GM21528 (cell line): Measurements from ENCODE around the gene KLF1.
A peak's percentile ranks its signal among the peaks of the same experiment; 100 is the strongest.
"Not testable (repeated sequence)": the region's sequence is repeated elsewhere in the genome, so short reads cannot be mapped to it uniquely, and the experiment has no call there.

ENCODE experiments used
- ATAC-seq: cut with Tn5 transposase; IDR thresholded peaks from one replicate; pipeline ENCODE4 v1.9.1; 2021; ENCODE audit warnings: mild to moderate bottlenecking, moderate library complexity; ENCODE audit not compliant: unreplicated experiment, low FRiP score

Gene KLF1

DNA sequence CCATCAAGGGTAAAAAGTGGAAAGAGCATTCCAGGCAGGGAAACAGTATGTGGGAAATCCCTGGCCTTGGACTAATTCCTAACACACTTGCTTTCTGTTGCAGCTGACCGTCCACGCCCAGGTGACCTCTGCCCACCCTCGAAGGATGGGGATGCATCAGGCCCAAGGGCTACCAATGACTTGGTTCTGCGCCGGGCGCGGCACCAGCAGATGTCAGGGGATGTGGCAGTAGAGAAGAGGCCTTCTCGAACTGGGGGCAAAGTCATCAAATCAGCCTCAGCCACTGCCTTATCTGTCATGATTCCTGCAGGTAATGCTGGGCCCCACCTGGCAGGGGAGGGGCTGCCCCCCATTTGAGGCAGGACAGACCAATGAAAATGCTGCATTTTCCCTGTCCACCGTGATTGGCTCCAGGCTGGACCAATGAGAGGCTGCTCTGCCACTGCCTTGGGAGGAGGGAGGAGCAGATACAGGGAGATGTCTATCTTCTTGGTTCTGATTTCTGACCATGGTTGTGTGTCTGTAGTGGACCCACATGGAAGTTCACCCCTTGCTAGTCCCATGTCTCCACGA, 18.4 kb downstream of the KLF1 start:
- no peak for ATAC-seq

- no peak for ATAC-seq
Observed at GRCh38 chr19:12867120-12868099, 19.6 kb downstream of the KLF1 start.

DNA sequence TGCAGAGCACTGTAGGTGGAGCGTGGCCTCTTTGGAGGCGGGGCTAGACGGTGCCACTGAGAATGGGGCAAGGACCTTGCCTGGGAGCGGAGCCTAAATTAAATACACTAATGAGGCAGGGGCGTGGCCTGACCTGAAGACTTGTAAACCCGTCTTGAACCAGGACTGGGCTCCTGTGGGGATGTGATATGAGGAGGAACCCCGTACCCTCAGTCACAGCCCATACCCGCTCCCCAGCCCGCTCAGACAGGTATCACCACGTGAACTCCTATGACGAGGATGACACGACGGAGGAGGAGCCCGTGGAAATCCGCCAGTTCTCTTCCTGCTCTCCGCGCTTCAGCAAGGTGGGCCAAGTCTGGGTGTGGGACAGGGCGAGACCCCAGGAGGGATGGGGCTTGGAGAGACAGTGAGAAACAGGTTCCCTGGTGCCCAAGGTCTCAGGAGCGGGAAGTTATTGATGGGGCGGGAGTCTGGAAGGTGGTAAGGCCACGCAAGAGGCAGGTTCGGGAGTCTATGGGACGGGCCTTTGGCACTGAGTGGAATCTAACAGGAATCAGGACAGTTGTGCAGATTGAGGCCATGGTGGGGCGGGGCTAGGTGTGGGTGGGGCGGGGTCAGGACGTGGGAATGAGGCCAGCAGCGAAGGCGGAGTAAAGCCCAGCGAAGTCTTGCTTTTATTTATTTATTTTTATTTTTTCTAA, 20.4 kb downstream of the KLF1 start:
- ATAC-seq, result no peak

GRCh38 chr19:12865746-12866415, 21.1 kb downstream of the KLF1 start:
- ATAC-seq, result no peak

DNA sequence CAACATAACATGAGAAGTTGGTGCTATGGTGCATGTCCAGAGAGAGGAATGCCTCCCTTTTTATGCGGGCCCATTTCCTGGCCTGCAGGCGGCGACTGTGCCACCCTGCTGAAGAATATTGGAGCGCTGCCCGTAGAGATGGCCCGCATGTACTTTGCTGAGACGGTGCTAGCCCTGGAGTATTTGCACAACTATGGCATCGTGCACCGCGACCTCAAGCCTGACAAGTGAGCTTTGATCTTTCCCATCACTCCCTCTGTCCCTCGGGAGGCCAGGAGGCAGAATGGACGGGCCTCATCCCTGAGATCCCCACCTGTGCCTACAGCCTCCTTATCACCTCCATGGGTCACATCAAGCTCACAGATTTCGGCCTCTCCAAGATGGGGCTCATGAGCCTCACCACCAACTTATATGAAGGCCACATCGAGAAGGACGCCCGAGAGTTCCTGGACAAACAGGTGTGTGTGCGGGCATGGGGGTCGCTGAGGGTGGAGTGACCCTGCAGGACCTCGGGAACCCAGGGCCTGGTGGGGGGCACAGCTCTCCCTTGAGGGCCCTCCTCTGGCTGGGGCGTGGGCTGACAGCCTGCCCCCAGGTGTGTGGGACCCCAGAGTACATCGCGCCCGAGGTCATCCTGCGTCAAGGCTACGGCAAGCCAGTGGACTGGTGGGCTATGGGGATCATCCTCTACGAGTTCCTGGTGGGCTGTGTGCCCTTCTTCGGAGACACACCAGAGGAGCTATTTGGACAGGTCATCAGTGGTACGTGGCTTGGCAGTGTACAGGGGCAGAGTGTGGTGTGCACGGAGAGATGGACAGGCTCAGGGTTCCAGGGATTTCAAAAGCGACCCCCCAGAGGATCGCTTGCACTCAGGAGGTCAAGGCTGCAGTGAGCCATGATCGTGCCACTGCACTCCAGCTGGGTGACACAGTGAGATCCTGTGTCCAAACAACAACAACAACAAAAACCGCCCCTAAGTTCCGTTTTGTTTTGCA, 22.0 kb downstream of the KLF1 start:
- no peak for ATAC-seq

GRCh38 chr19:12864143-12864542, 22.9 kb downstream of the KLF1 start:
- ATAC-seq, result no peak

DNA sequence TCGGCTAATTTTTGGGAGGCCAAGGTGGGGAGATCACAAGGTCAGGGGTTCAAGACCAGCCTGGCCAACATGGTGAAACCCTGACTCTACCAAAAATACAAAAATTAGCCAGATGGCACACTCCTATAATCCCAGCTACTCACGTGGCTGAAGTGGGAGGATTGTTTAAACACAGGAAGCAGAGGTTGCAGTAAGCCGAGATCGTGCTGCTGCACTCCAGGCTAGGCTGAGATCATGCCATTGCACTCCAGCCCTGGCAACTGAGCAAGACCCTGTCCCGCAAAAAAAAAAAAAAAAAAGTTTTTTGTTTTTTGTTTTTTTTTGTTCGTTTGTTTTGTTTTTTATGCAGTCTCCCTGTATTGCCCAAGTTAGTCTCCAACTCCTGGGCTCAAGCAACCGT, 27.5 kb downstream of the KLF1 start:
- ATAC-seq, result no peak

- ATAC-seq, result no peak
Observed at GRCh38 chr19:12858041-12858928, 28.7 kb downstream of the KLF1 start.

DNA sequence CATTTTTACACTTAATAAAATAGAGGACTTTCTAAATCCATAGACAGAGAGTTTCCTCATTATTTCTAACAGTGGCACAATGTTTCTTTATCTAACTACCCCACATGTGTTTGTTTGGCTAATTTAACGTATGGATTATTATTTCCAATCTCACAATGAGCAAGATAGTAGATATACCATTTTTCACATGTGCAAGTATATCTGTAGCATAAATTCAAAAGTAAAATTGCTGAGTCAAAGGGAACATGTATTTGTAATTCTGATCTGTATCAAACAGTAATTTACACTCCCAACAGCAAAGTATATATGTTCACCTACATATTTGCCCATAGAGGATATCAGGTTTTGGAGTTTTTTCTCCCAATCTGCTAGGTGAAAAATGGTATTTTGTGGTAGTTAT, 30.3 kb downstream of the KLF1 start:
- ATAC-seq, result no peak

DNA sequence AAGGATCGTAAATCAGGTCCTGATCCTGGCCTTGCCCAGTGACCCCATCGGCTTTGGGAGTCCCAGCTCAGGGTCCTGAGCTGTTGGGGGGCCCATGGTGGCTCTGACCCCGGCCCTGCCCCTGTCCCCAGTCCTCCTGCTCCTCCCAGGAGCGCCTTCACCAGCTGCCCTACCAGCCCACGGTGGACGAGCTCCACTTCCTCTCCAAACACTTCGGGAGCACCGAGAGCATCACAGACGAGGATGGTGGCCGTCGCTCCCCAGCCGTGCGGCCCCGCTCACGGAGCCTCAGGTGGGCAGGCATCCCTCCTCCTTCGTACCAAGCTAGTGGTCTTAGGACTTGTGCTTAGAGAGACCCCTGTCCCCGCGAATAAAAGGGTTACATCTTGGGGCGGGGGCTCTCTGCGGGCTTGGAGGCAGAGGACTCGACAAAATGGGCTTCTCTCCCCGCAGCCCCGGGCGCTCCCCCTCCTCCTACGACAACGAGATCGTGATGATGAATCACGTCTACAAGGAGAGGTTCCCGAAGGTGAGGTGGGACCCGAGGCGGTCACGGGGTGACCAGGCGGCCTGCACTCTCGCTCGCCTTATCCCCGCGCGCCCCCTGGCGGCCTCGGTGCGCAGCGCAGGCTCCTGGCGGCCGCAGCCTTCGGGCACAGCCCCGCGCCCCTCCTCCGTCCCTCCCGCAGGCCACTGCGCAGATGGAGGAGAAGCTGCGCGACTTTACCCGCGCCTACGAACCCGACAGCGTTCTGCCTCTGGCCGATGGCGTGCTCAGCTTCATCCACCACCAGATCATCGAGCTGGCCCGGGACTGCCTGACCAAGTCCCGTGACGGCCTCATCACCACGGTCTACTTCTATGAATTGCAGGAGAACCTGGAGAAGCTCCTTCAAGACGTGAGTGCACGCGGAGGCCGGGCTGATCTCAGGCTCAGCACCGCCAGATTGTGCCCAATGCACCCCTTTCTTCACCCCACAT, 39.6 kb downstream of the KLF1 start:
- ATAC-seq, result peak; percentile 63

DNA sequence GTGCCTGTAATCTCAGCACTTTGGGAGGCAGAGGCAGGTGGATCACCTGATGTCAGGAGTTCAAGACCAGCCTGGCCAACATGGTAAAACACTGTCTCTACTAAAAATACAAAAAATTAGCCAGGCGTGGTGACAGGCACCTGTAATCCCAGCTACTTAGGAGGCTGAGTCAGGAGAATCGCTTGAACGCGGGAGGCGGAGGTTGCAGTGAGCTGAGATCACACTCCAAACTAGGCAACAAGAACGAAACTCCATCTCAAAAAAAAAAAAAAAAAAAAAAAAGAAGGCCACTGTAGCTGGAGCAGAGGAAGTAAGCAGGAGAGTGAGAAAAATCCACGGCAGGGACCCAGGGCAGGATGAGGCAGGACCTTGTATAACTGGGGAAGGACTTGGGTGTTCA, 40.4 kb downstream of the KLF1 start:
- ATAC-seq, result not testable (repeated sequence)

DNA sequence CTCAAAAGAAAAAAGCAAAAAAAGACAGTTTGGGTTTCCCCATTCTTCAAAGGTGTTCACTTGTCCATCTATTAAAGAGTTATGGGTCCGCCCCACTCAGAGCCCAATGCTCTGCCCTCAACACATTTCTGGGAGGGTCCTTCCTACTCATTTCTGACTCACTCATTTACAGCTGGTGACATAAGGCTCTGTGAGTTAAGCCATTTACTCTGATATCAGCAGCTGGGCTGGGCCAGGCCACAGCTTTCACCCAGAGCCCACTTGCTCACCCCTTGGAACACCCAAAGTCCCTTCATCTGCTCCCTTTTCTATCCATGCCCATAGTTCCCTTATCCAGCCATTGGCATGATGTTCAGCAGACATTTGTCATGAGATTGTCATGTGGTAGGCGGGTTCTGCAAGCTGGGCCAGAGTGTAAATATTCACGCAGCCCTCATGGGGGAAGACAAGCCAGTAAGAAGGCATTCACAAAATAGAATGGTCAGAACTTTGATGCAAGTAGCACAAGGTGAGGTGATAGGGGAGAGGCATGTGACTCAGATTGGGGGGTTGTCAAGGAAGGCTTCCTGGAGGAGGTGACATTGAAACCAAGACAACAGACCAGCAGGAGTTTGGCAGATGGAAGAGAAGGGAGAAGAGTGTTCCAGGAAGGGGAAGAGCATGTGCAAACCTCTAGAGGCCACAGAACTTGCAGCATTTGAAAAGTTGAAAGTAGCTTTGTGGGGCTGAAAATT, 42.8 kb downstream of the KLF1 start:
- ATAC-seq, result no peak

- ATAC-seq, result no peak
Observed at GRCh38 chr19:12843328-12843727, 43.7 kb downstream of the KLF1 start.

DNA sequence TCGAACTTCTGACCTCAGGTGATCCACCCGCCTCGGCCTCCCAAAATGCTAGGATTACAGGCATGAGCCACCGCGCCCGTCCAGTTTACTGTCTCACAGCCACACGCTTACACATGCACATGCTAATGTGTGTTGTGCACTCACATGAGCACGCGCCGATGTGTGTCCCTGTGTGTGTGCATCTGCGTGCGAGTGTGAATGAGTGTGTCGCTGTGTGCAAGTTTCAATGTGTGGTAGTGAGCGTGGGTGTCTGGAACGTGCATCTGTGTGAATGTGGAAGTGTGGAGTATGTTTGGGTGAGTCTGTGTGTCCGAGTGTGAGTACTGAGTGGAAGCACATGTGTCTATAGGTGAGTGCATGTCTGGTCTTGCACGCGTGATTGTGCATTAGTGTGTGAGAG, 44.5 kb downstream of the KLF1 start:
- ATAC-seq, result no peak

- no peak for ATAC-seq
Observed at GRCh38 chr19:12841094-12841493, 45.9 kb downstream of the KLF1 start.

- no peak for ATAC-seq
Observed at GRCh38 chr19:12840091-12841079, 46.6 kb downstream of the KLF1 start.
